Sigmoid colon (tissue), 7 donors: ENCODE results near the gene KRTAP10-9. TPM values are rescaled to one million over a fixed set of nuclear protein-coding genes. Genes with fewer than 3 reads are reported as not detected.

Source experiments
- DNase-seq: peaks from one replicate; pipeline ENCODE4 v3.0.0-alpha.2; 2019
- H3K27ac ChIP-seq, 4 donors: fragments of 200-600 bp; sonication (generic); one replicate each; pipeline ENCODE4 v1.5.1; 2016 to 2019; ENCODE audit warnings: mild to moderate bottlenecking in 1 of 4
- H3K27me3 ChIP-seq, 3 donors: fragments of 200-600 bp; sonication (generic); one replicate each; pipeline ENCODE4 v1.5.1; 2019; ENCODE audit warnings: mild to moderate bottlenecking in 1 of 3
- H3K36me3 ChIP-seq, 4 donors: fragments of 200-600 bp; sonication (generic); one replicate each; pipeline ENCODE4 v1.5.1; 2016 to 2019
- H3K4me1 ChIP-seq, 4 donors: fragments of 200-600 bp; sonication (generic); one replicate each; pipeline ENCODE4 v1.5.1; 2017 to 2019
- H3K4me3 ChIP-seq, 4 donors: fragments of 200-600 bp; sonication (generic); one replicate each; pipeline ENCODE4 v1.5.1; 2017 to 2019; ENCODE audit warnings: mild to moderate bottlenecking in 2 of 4, moderate library complexity in 1 of 4
- H3K9me3 ChIP-seq, 4 donors: fragments of 200-600 bp in 3 of 4; sonication (generic) in 3 of 4; one replicate each; pipeline versions ENCODE4 v1.5.1 to v1.6.1; 2013 to 2019
- EP300 ChIP-seq, 4 donors: sonication (generic); formaldehyde crosslinking; IDR thresholded peaks; one replicate each; pipeline ENCODE4 v1.6.1; 2017; ENCODE audit warnings: antibody characterized with exemption in 4 of 4
- POLR2A ChIP-seq, 2 donors: fragments of 450-650 bp; IDR thresholded peaks; one replicate each; pipeline ENCODE4 v1.6.1; 2016; ENCODE audit warnings: antibody characterized with exemption in 2 of 2, mild to moderate bottlenecking in 2 of 2, moderate library complexity in 2 of 2
- POLR2AphosphoS5 ChIP-seq, 4 donors: sonication (generic); formaldehyde crosslinking; IDR thresholded peaks; one replicate each; pipeline ENCODE4 v1.6.1; 2017; ENCODE audit warnings: antibody characterized with exemption in 4 of 4
- WGBS, 2 donors: extraction: QIAGEN DNeasy Blood & Tissue Kit; methylation state at CpG; one replicate each; pipeline ENCODE4 v1.1.7; 2013; 5-methylcytosine and 5-hydroxymethylcytosine counted together
- intact Hi-C: fragments of 100-400 bp; cut with DNase I; formaldehyde crosslinking; loops from one replicate; pipeline ENCODE4 v1.15.1; 2023
- polyA plus RNA-seq, 3 donors: library from polyadenylated mRNA; stranded (reverse); fragments of 200-250 nt; gene quantifications; one replicate each; pipeline ENCODE4 v1.2.3, GENCODE V29; 2013
- total RNA-seq, 4 donors: library from RNA; depleted of rRNA; stranded (reverse); fragments of >200 nt; gene quantifications; one replicate each; pipeline ENCODE4 v1.1.0, GENCODE V29; 2016
- TF ChIP-seq, protein P1 (sequence below), 4 experiments: fragments of 450-650 bp in 3 of 4; fragments of 200-600 bp in 1 of 4; IDR thresholded peaks; one replicate each; pipeline ENCODE4 v1.5.1; 2016 to 2019; ENCODE audit warnings: antibody characterized with exemption in 4 of 4, mild to moderate bottlenecking in 3 of 4, moderate library complexity in 2 of 4
- donor health status: healthy with polysubstance abuse.
- donor health status: Bipolar disorder and iron deficiency.
- donor health status: healthy.

KRTAP10-9 gene
- total and polyA plus RNA-seq, 7 donors: not detected

DNA sequence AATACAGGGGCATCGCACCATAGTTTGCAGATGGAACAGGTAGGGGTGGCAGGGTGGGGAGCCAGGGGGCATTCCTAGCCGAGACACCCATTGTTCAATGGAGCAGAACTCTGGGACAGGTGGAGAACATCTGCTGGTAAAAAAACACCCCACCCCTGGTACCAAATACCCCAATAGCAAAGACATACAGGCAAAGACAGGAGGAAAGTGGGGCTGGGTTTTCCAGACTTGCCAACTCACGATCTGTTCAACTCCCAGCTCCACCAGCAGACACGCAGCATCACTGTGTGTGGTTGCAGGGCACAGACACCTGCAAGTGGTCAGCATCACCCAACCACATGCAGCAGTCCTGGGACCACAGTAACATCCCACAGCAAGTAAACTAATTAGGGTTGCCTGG is 15.3 kb upstream of the KRTAP10-9 start:
- DNase-seq: no peak
- Histone ChIP-seq H3K27me3 (peaks cover 0 to 18% (median 9%) of the 10 kb centered on the region in 3 donors), H3K9me3 (peaks cover 0 to 17% (median 2%) of the 10 kb centered on the region in 4 donors), H3K4me3 (no peak overlapping the region), H3K36me3 (no peaks in the 10 kb centered on the region), H3K27ac (no peak overlapping the region), H3K4me1 (no peaks in the 10 kb centered on the region)
- TF ChIP-seq POLR2A (IDR thresholded peaks at IDR 0.05): no peak
- TF ChIP-seq, protein P1, sequence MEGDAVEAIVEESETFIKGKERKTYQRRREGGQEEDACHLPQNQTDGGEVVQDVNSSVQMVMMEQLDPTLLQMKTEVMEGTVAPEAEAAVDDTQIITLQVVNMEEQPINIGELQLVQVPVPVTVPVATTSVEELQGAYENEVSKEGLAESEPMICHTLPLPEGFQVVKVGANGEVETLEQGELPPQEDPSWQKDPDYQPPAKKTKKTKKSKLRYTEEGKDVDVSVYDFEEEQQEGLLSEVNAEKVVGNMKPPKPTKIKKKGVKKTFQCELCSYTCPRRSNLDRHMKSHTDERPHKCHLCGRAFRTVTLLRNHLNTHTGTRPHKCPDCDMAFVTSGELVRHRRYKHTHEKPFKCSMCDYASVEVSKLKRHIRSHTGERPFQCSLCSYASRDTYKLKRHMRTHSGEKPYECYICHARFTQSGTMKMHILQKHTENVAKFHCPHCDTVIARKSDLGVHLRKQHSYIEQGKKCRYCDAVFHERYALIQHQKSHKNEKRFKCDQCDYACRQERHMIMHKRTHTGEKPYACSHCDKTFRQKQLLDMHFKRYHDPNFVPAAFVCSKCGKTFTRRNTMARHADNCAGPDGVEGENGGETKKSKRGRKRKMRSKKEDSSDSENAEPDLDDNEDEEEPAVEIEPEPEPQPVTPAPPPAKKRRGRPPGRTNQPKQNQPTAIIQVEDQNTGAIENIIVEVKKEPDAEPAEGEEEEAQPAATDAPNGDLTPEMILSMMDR (IDR thresholded peaks at IDR 0.05): no peak
- no peak for TF ChIP-seq EP300 (IDR thresholded peaks at IDR 0.05)
- no peak for TF ChIP-seq POLR2AphosphoS5 (IDR thresholded peaks at IDR 0.05)
- 77 to 88% methylated on average over 4 of the region's 4 CpGs for WGBS, 2 donors
- intact Hi-C loops: no loop called here

DNA sequence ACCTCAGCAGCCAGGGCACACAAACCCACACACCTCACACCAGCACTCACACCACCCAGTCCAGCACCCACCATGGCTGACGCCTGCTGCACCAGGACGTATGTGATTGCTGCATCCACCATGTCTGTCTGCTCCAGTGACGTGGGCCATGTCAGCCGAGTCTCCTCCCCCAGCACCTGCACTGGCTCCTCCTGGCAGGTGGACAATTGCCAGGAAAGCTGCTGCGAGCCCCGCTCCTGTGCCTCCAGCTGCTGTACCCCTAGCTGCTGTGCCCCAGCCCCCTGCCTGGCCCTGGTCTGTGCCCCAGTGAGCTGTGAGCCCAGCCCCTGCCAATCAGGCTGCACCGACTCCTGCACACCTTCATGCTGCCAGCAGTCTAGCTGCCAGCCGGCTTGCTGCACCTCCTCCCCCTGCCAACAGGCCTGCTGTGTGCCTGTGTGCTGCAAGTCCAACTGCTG is 14.8 kb upstream of the KRTAP10-9 start, which contains the start of gene KRTAP10-8:
Gene KRTAP10-8, plus strand, starts transcription at position 51 of the 458 bp plus-strand sequence. Its CDS starts 22 bp downstream, at position 73.
- no peak within 1 kb of the TSS for H3K4me3 ChIP-seq
- H3K36me3 ChIP-seq: no peaks in the 10 kb centered on the region
- H3K27ac ChIP-seq: no peak within 1 kb of the TSS
- 70 to 89% methylated on average over 8 of the region's 8 CpGs for WGBS, 2 donors
- intact Hi-C loops: no loop called here
- DNase-seq: peak; percentile 57
- peaks cover 0 to 18% (median 9%) of the 10 kb centered on the region in 3 donors for H3K27me3 ChIP-seq
- TF ChIP-seq POLR2A (IDR thresholded peaks at IDR 0.05) (no peak), POLR2AphosphoS5 (IDR thresholded peaks at IDR 0.05) (no peak), EP300 (IDR thresholded peaks at IDR 0.05) (no peak)
- TF ChIP-seq, protein P1 (IDR thresholded peaks at IDR 0.05): no peak
- H3K9me3 ChIP-seq: peaks cover 0 to 17% (median 2%) of the 10 kb centered on the region in 4 donors
- H3K4me1 ChIP-seq: no peaks in the 10 kb centered on the region

DNA sequence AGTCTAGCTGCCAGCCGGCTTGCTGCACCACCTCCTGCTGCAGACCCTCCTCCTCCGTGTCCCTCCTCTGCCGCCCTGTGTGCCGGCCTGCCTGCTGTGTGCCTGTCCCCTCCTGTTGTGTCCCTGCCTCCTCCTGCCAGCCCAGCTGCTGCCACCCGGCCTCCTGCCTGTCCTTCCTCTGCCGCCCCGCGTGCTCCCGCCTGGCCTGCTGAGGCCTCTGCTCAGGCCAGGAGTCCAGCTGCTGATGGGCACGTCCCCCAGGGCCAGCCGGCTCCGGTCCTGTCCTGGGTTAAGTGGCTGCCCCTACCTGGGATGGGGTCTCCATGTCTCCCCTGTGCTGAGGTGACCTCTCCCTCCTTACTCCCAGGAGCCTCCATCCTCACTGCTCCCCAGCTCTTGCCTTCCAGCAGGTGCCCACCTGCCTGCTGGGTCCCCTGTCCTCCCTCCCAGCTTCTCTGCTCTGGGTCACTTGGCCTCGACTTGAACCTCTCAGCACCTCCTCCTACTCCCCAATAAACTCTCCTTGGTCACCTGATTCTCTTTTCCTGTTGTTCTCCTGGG is 14.1 kb upstream of the KRTAP10-9 start:
- Histone ChIP-seq H3K27ac (no peak overlapping the region), H3K4me1 (no peaks in the 10 kb centered on the region), H3K9me3 (peaks cover 0 to 17% (median 2%) of the 10 kb centered on the region in 4 donors), H3K36me3 (no peaks in the 10 kb centered on the region), H3K4me3 (no peak overlapping the region), H3K27me3 (peaks cover 0 to 23% (median 9%) of the 10 kb centered on the region in 3 donors)
- 75 to 84% methylated on average over 13 of the region's 13 CpGs for WGBS, 2 donors
- TF ChIP-seq POLR2AphosphoS5 (IDR thresholded peaks at IDR 0.05): no peak
- no peak for TF ChIP-seq POLR2A (IDR thresholded peaks at IDR 0.05)
- TF ChIP-seq, protein P1 (IDR thresholded peaks at IDR 0.05): no peak
- no peak for TF ChIP-seq EP300 (IDR thresholded peaks at IDR 0.05)
- intact Hi-C loops: no loop called here
- DNase-seq: peak; percentile 60

DNA sequence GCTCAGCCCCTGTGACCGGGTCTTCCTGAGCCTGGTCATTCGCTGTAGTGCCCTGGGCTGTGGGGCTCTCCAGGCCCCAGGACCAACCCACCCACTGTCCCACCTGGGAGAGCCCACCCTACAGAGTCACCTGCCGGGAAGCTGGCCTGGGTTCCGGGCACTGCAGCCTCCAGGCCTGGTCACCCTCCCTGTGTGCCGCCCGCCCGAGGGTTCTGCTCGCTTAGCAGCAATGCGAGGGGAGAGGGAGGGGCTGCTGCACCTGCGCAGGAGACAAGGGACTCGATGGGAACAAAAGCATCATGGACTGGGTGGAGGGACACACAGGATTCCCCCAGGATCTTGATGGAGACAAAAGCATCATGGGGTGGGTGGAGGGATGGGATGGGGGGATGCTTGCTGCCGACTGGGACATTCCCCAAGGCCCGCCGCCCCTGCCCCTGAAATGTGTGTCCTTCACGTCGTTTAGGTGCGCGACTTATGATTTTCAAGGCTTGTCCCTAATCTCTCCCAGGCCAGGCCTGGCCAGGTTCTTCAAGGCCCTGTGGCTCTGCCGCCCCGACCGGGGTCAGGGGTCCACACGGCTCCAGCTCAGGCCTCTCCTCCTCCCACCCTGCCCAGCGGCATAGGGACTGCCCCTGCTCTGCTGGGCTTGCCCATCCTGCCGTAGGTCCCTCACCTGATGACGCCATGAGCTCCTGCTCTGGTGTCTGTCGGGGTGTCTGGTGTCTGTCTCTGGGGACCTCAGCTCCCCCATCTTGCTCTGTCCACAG is 13.3 kb upstream of the KRTAP10-9 start:
- H3K27me3 ChIP-seq: peaks cover 0 to 23% (median 9%) of the 10 kb centered on the region in 3 donors
- intact Hi-C loops: no loop called here

More for the DNA sequence above, 13.3 kb upstream of the KRTAP10-9 start:
- TF ChIP-seq, protein P1 (IDR thresholded peaks at IDR 0.05): no peak
- TF ChIP-seq EP300 (IDR thresholded peaks at IDR 0.05) (no peak), POLR2A (IDR thresholded peaks at IDR 0.05) (no peak), POLR2AphosphoS5 (IDR thresholded peaks at IDR 0.05) (no peak)
- no peak overlapping the region for H3K4me3 ChIP-seq
- H3K9me3 ChIP-seq: peaks cover 0 to 17% (median 2%) of the 10 kb centered on the region in 4 donors
- H3K36me3 ChIP-seq: no peaks in the 10 kb centered on the region
- H3K4me1 ChIP-seq: no peaks in the 10 kb centered on the region
- 87 to 88% methylated on average over 26 of the region's 26 CpGs for WGBS, 2 donors
- H3K27ac ChIP-seq: no peak overlapping the region
- DNase-seq: no peak
